Natural killer cell (primary cell): Measurements from ENCODE around the gene BCL2A1. TPM values are rescaled to one million over a fixed set of nuclear protein-coding genes. Genes with fewer than 3 reads are reported as not detected.

Source experiments
- ATAC-seq, 3 donors: fragments of 150-1000 bp in 2 of 3; fragments of 200-7000 bp in 1 of 3; cut with Tn5 transposase; 1 replicate in 1 of 3; 2 replicates in 2 of 3; pipeline ENCODE4 v1.10.0; 2021; ENCODE audit warnings: mild to moderate bottlenecking in 2 of 3, moderate library complexity in 2 of 3
- DNase-seq, 2 donors: peaks; one replicate each; pipeline versions ENCODE4 v3.0.0 to v3.0.0-alpha.2; 2013 to 2021; ENCODE audit warnings: mixed read lengths in 1 of 2
- H3K27ac ChIP-seq: one replicate; pipeline ENCODE4 v1.5.1; 2013; ENCODE audit warnings: mild to moderate bottlenecking, low read length
- H3K27me3 ChIP-seq: one replicate; pipeline ENCODE4 v1.6.1; 2013; ENCODE audit warnings: low read length; ENCODE audit not compliant: control insufficient read depth, insufficient read depth
- H3K36me3 ChIP-seq: one replicate; pipeline ENCODE4 v1.6.1; 2013; ENCODE audit warnings: low read length; ENCODE audit not compliant: control insufficient read depth, insufficient read depth
- H3K4me1 ChIP-seq: one replicate; pipeline ENCODE4 v1.6.1; 2013; ENCODE audit warnings: low read length; ENCODE audit not compliant: control insufficient read depth, insufficient read depth
- H3K4me3 ChIP-seq: one replicate; pipeline ENCODE4 v1.5.1; 2013; ENCODE audit warnings: low read length
- H3K9me3 ChIP-seq: one replicate; pipeline ENCODE4 v1.6.1; 2013; ENCODE audit warnings: low read length; ENCODE audit not compliant: control insufficient read depth, insufficient read depth
- H3K27ac Mint-ChIP-seq, 2 donors: one replicate each; pipeline ENCODE4 v1.8.0; 2022; ENCODE audit warnings: mild to moderate bottlenecking in 2 of 2, mixed read lengths in 2 of 2, moderate library complexity in 1 of 2
- H3K27me3 Mint-ChIP-seq, 2 donors: one replicate each; pipeline ENCODE4 v1.8.0; 2022; ENCODE audit warnings: low read depth in 2 of 2, mixed read lengths in 2 of 2
- H3K36me3 Mint-ChIP-seq: one replicate; pipeline ENCODE4 v1.8.0; 2022; ENCODE audit warnings: mixed read lengths
- H3K4me1 Mint-ChIP-seq, 2 donors: one replicate each; pipeline ENCODE4 v1.8.0; 2022; ENCODE audit warnings: mixed read lengths in 2 of 2
- H3K4me3 Mint-ChIP-seq: one replicate; pipeline ENCODE4 v1.8.0; 2022; ENCODE audit warnings: mild to moderate bottlenecking, moderate library complexity, mixed read lengths
- H3K9me3 Mint-ChIP-seq, 2 donors: one replicate each; pipeline ENCODE4 v1.8.0; 2022; ENCODE audit warnings: mixed read lengths in 2 of 2
- WGBS: methylation state at CpG from one replicate; pipeline ENCODE4 v1.1.7; 2013; ENCODE audit warnings: missing lambda C conversion rate; ENCODE audit not compliant: insufficient coverage; 5-methylcytosine and 5-hydroxymethylcytosine counted together
- intact Hi-C: fragments of 100-400 bp; cut with micrococcal nuclease; formaldehyde crosslinking; loops from one replicate; pipeline ENCODE4 v1.14.2; 2022
- total RNA-seq, 4 donors: library from RNA; stranded (reverse); fragments of 120-200 nt in 1 of 4; gene quantifications; one replicate each; pipeline versions ENCODE4 v1.2.3 to v1.2.4, GENCODE V29; 2013 to 2022
- TF ChIP-seq, protein P1 (sequence below): fragments of 200-600 bp; IDR thresholded peaks from one replicate; pipeline ENCODE4 v1.8.0; 2022; ENCODE audit warnings: antibody characterized with exemption

Gene BCL2A1
- total RNA-seq, 3 donors from 2014 or later (not counting 1 experiment from before 2014, with no cell fraction given) = 16.5 to 61.3 (median 42.2) TPM

DNA sequence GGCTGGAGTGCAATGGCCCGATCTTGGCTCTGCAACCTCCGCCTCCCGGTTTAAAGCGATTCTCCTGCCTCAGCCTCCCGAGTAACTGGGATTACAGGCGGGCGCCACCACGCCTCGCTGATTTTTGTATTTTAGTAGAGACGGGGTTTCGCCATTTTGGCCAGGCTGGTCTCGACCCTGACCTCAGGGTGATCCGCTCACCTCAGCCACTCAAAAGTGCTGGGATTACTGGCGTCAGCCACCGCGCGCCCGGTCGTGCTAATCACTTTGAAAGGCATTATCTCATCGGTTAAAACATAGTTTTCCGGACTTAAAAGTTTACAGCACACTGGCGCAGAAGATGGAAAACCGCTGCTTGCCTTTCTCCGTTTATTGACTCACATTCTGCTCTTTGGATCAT is 46.6 kb downstream of the BCL2A1 start:
- H3K27ac Mint-ChIP-seq = peak overlapping the region; percentile 96 to 100
- peaks cover 4% of the 10 kb centered on the region for H3K36me3 ChIP-seq
- peaks cover 13% of the 10 kb centered on the region for H3K4me1 ChIP-seq
- ATAC-seq = no peak
- TF ChIP-seq, protein P1, sequence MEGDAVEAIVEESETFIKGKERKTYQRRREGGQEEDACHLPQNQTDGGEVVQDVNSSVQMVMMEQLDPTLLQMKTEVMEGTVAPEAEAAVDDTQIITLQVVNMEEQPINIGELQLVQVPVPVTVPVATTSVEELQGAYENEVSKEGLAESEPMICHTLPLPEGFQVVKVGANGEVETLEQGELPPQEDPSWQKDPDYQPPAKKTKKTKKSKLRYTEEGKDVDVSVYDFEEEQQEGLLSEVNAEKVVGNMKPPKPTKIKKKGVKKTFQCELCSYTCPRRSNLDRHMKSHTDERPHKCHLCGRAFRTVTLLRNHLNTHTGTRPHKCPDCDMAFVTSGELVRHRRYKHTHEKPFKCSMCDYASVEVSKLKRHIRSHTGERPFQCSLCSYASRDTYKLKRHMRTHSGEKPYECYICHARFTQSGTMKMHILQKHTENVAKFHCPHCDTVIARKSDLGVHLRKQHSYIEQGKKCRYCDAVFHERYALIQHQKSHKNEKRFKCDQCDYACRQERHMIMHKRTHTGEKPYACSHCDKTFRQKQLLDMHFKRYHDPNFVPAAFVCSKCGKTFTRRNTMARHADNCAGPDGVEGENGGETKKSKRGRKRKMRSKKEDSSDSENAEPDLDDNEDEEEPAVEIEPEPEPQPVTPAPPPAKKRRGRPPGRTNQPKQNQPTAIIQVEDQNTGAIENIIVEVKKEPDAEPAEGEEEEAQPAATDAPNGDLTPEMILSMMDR = no peak
- peak overlapping the region; percentile 60 for H3K4me3 Mint-ChIP-seq
- peak overlapping the region; percentile 99 for H3K27ac ChIP-seq
- no peak for DNase-seq
- peak overlapping the region; percentile 99 for H3K4me3 ChIP-seq
- H3K4me1 Mint-ChIP-seq = peaks cover 24 to 27% of the 10 kb centered on the region in 2 donors
- no peaks in the 10 kb centered on the region for H3K27me3 ChIP-seq
- H3K9me3 ChIP-seq = peaks cover 21% of the 10 kb centered on the region
- peaks cover 8% of the 10 kb centered on the region for H3K36me3 Mint-ChIP-seq
- 96% methylated on average over 24 of the region's 24 CpGs for WGBS
- H3K9me3 Mint-ChIP-seq = peaks cover 4 to 7% of the 10 kb centered on the region in 2 donors
- peaks cover 9% of the 10 kb centered on the region in 2 donors for H3K27me3 Mint-ChIP-seq
- intact Hi-C loops = loop anchor here (5.0 kb wide), 1 partner anchor 43 kb away; no protein-coding TSS in a partner anchor

- peaks cover 7 to 11% of the 10 kb centered on the region in 2 donors for H3K9me3 Mint-ChIP-seq
- H3K27ac Mint-ChIP-seq = peak overlapping the region; percentile 96 to 100
- H3K27me3 ChIP-seq = no peaks in the 10 kb centered on the region
- H3K27me3 Mint-ChIP-seq = peaks cover 2 to 3% of the 10 kb centered on the region in 2 donors
- ATAC-seq = peak; percentile 91 to 99 (median 91)
- TF ChIP-seq, protein P1 = no peak
- peaks cover 14% of the 10 kb centered on the region for H3K36me3 Mint-ChIP-seq
- peaks cover 13% of the 10 kb centered on the region for H3K4me1 ChIP-seq
- H3K27ac ChIP-seq = peak overlapping the region; percentile 99
- peak overlapping the region; percentile 99 for H3K4me3 ChIP-seq
- intact Hi-C loops = loop anchor here (1.0 to 5.0 kb wide), 4 partner anchors 26 to 230 kb away; partner anchors contain the start of gene MTHFS
- peaks cover 27 to 29% of the 10 kb centered on the region in 2 donors for H3K4me1 Mint-ChIP-seq
- H3K9me3 ChIP-seq = peaks cover 27% of the 10 kb centered on the region
- WGBS = under 1% methylated on average over 68 of the region's 68 CpGs
- H3K36me3 ChIP-seq = peaks cover 5% of the 10 kb centered on the region
- peak; percentile 99 for DNase-seq
- H3K4me3 Mint-ChIP-seq = peak overlapping the region; percentile 96
Measured at GRCh38 chr15:79923515-79924169, 47.4 kb downstream of the BCL2A1 start.

DNA sequence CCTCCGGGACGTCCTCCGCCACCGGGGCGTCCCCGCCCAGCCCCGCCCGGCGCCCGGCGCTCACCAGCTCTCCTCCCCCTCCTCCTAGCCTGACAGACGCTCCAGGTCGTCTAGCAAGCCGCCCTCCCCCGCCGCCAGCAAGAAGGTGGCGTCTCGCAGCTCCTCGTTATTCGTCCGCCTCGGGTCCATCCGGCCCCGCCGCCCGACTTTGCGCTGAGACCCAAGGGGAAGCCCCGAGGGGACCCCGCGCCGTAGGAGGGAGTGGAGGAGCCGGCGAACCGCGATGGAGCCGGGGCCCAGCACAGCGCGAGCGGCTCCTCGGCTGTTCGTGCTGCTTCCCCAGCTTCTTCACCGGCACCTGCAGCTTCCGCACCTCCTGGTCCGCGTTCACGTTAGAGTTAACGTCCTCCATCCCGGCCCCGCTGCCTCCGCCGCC is 47.9 kb downstream of the BCL2A1 start:
- Histone ChIP-seq H3K4me1 (peaks cover 13% of the 10 kb centered on the region), H3K36me3 (peaks cover 5% of the 10 kb centered on the region), H3K27me3 (no peaks in the 10 kb centered on the region), H3K27ac (peak overlapping the region; percentile 99), H3K9me3 (peaks cover 31% of the 10 kb centered on the region), H3K4me3 (peak overlapping the region; percentile 99)
- intact Hi-C loops = loop anchor here (1.0 to 5.0 kb wide), 4 partner anchors 26 to 230 kb away; partner anchors contain the start of gene MTHFS
- DNase-seq = peak; percentile 69 to 85
- ATAC-seq = peak; percentile 57 to 74 (median 60)
- Mint-ChIP-seq H3K36me3 (peaks cover 16% of the 10 kb centered on the region), H3K27me3 (no peaks in the 10 kb centered on the region), H3K4me3 (peak overlapping the region; percentile 96), H3K27ac (peak overlapping the region; percentile 96 to 100), H3K4me1 (peaks cover 27 to 29% of the 10 kb centered on the region in 2 donors), H3K9me3 (peaks cover 7 to 11% of the 10 kb centered on the region in 2 donors)
- TF ChIP-seq, protein P1 = no peak
- under 1% methylated on average over 51 of the region's 51 CpGs for WGBS
